ENCODE measurements around the gene PRKAR1B. TPM values are rescaled to one million over a fixed set of nuclear protein-coding genes. Genes with fewer than 3 reads are reported as not detected.

PRKAR1B gene
- total RNA-seq, 4 donors from 2014 or later: 7.3 to 15.6 (median 12.3) TPM

GRCh38 chr7:742791-743190, 15.7 kb upstream of the PRKAR1B start:
- 84 to 89% methylated on average over 7 to 8 of the region's 8 CpGs for WGBS, 2 donors
- Histone ChIP-seq H3K9me3 (no peaks in the 10 kb centered on the region), H3K36me3 (peaks cover 6 to 26% of the 10 kb centered on the region in 2 donors), H3K27ac (no peak overlapping the region), H3K4me1 (peaks cover 0 to 2% of the 10 kb centered on the region in 2 donors), H3K4me3 (replicated peaks in 1 of 3) (no peak overlapping the region), H3K27me3 (no peaks in the 10 kb centered on the region)
- TF ChIP-seq POLR2A (IDR thresholded peaks at IDR 0.05) (no peak), CTCF (IDR thresholded peaks at IDR 0.05) (no peak)
- intact Hi-C loops (cut with DNase I): no loop called here
- DNase-seq: no peak

GRCh38 chr7:741850-742249, 14.8 kb upstream of the PRKAR1B start:
- no peak overlapping the region for H3K27ac ChIP-seq
- 81 to 85% methylated on average over 13 to 15 of the region's 15 CpGs for WGBS, 2 donors
- TF ChIP-seq CTCF (IDR thresholded peaks at IDR 0.05) (no peak), POLR2A (IDR thresholded peaks at IDR 0.05) (no peak)
- intact Hi-C loops (cut with DNase I): no loop called here
- no peak for DNase-seq
- no peaks in the 10 kb centered on the region for H3K9me3 ChIP-seq
- no peak overlapping the region for H3K4me3 ChIP-seq (replicated peaks in 1 of 3)
- H3K36me3 ChIP-seq: peaks cover 6 to 26% of the 10 kb centered on the region in 2 donors
- H3K4me1 ChIP-seq: peaks cover 0 to 3% of the 10 kb centered on the region in 2 donors
- no peaks in the 10 kb centered on the region for H3K27me3 ChIP-seq

GRCh38 chr7:741191-741671, 14.2 kb upstream of the PRKAR1B start:
- H3K4me1 ChIP-seq: peaks cover 0 to 3% of the 10 kb centered on the region in 2 donors
- intact Hi-C loops (cut with DNase I): no loop called here
- H3K27ac ChIP-seq: no peak overlapping the region
- H3K36me3 ChIP-seq: peaks cover 6 to 26% of the 10 kb centered on the region in 2 donors
- no peak overlapping the region for H3K4me3 ChIP-seq (replicated peaks in 1 of 3)
- no peaks in the 10 kb centered on the region for H3K9me3 ChIP-seq
- no peak for TF ChIP-seq CTCF (IDR thresholded peaks at IDR 0.05)
- no peak for TF ChIP-seq POLR2A (IDR thresholded peaks at IDR 0.05)
- DNase-seq: no peak
- H3K27me3 ChIP-seq: no peaks in the 10 kb centered on the region
- WGBS, 2 donors: 90 to 100% methylated on average over 2 to 3 of the region's 17 CpGs

GRCh38 chr7:739983-740942, 13.2 kb upstream of the PRKAR1B start:
- TF ChIP-seq POLR2A (IDR thresholded peaks at IDR 0.05) (no peak), CTCF (IDR thresholded peaks at IDR 0.05) (no peak)
- H3K4me1 ChIP-seq: peaks cover 0 to 3% of the 10 kb centered on the region in 2 donors
- no peak overlapping the region for H3K27ac ChIP-seq
- WGBS, 2 donors: 94 to 96% methylated on average over 14 to 30 of the region's 46 CpGs
- H3K36me3 ChIP-seq: peaks cover 6 to 22% of the 10 kb centered on the region in 2 donors
- no peak for DNase-seq
- H3K4me3 ChIP-seq (replicated peaks in 1 of 3): no peak overlapping the region
- no peaks in the 10 kb centered on the region for H3K9me3 ChIP-seq
- no peaks in the 10 kb centered on the region for H3K27me3 ChIP-seq
- intact Hi-C loops (cut with DNase I): no loop called here

- DNase-seq: no peak
Measured at GRCh38 chr7:739455-739982, 12.4 kb upstream of the PRKAR1B start.

More at GRCh38 chr7:739455-739982, 12.4 kb upstream of the PRKAR1B start:
- TF ChIP-seq POLR2A (IDR thresholded peaks at IDR 0.05): no peak
- no peak for TF ChIP-seq CTCF (IDR thresholded peaks at IDR 0.05)
- H3K27me3 ChIP-seq: no peaks in the 10 kb centered on the region
- H3K4me3 ChIP-seq (replicated peaks in 1 of 3): no peak overlapping the region
- peaks cover 6 to 22% of the 10 kb centered on the region in 2 donors for H3K36me3 ChIP-seq
- peaks cover 0 to 3% of the 10 kb centered on the region in 2 donors for H3K4me1 ChIP-seq
- H3K27ac ChIP-seq: no peak overlapping the region
- intact Hi-C loops (cut with DNase I): no loop called here
- WGBS, 2 donors: 97% methylated on average over 17 to 29 of the region's 31 CpGs
- H3K9me3 ChIP-seq: no peaks in the 10 kb centered on the region

Data from thyroid gland (tissue), 4 donors.